HEK293 (cell line): ENCODE measurements around the gene METTL15.

Experiments
- CTCF ChIA-PET: fragments of 350-600 bp; formaldehyde crosslinking; extraction: SDS; loops from one replicate; lab custom pipeline; 2021; ENCODE audit warnings: antibody characterized with exemption; lab: Yijun Ruan, JAX
- POLR2A ChIA-PET: fragments of 300-600 bp; formaldehyde crosslinking; extraction: SDS; loops from one replicate; lab custom pipeline; 2020; ENCODE audit warnings: antibody characterized with exemption, inconsistent platforms; lab: Yijun Ruan, JAX
- H3K27ac ChIP-seq: fragments of 200-500 bp; sonication (Bioruptor generic); 2 replicates; pipeline ENCODE4 v1.5.1; 2014; ENCODE audit warnings: low read depth, low read length, control low read depth, inconsistent platforms; ENCODE audit errors: extremely low read depth
- H3K36me3 ChIP-seq, 2 experiments: fragments of 200-500 bp in 1 of 2; sonication (Bioruptor generic) in 1 of 2; 1 replicate in 1 of 2; 2 replicates in 1 of 2; pipeline ENCODE4 v1.5.1; 2014 to 2017; ENCODE audit warnings: inconsistent platforms in 2 of 2, low read length in 2 of 2; ENCODE audit not compliant: control insufficient read depth in 2 of 2, insufficient read depth in 1 of 2
- H3K4me1 ChIP-seq: fragments of 200-500 bp; sonication (Bioruptor generic); 2 replicates; pipeline ENCODE4 v1.5.1; 2014; ENCODE audit warnings: mild to moderate bottlenecking, low read length, inconsistent platforms; ENCODE audit not compliant: control insufficient read depth, insufficient read depth
- H3K4me3 ChIP-seq: 2 replicates; pipeline ENCODE4 v1.5.1; 2011; ENCODE audit warnings: low read depth, mild to moderate bottlenecking, control low read depth, low read length, moderate library complexity
- H3K9me3 ChIP-seq: fragments of 200-500 bp; sonication (Bioruptor generic); 2 replicates; pipeline ENCODE4 v1.5.1; 2014; ENCODE audit warnings: low read depth, low read length, inconsistent platforms; ENCODE audit not compliant: control insufficient read depth, insufficient read depth
- BCL11A ChIP-seq: fragments of 450-650 bp; formaldehyde crosslinking; IDR thresholded peaks from 2 replicates; pipeline ENCODE4 v1.5.1; 2016; ENCODE audit warnings: low read depth, missing biosample characterization, missing genetic modification characterization
- GLI2 ChIP-seq: fragments of 450-650 bp; formaldehyde crosslinking; IDR thresholded peaks from 2 replicates; pipeline ENCODE4; 2017; ENCODE audit warnings: missing biosample characterization, missing genetic modification characterization, low read depth, borderline replicate concordance
- MYNN ChIP-seq: fragments of 450-650 bp; formaldehyde crosslinking; IDR thresholded peaks from 2 replicates; pipeline ENCODE4 v1.5.1; 2016; ENCODE audit warnings: missing biosample characterization, missing genetic modification characterization, borderline replicate concordance
- YY1 ChIP-seq: fragments of 450-650 bp; formaldehyde crosslinking; IDR thresholded peaks from 2 replicates; pipeline ENCODE4 v1.5.1; 2018; ENCODE audit warnings: missing biosample characterization, missing genetic modification characterization
- ZBTB21 ChIP-seq: fragments of 450-650 bp; formaldehyde crosslinking; IDR thresholded peaks from 2 replicates; pipeline ENCODE4 v1.5.1; 2017; ENCODE audit warnings: missing biosample characterization, missing genetic modification characterization
- ZIC2 ChIP-seq: fragments of 450-650 bp; formaldehyde crosslinking; IDR thresholded peaks from 2 replicates; pipeline ENCODE4 v1.5.1; 2016; ENCODE audit warnings: missing biosample characterization, missing genetic modification characterization
- ZNF140 ChIP-seq: fragments of 450-650 bp; formaldehyde crosslinking; IDR thresholded peaks from 2 replicates; pipeline ENCODE4 v1.5.1; 2016; ENCODE audit warnings: missing biosample characterization, missing genetic modification characterization
- ZNF146 ChIP-seq: fragments of 450-650 bp; formaldehyde crosslinking; IDR thresholded peaks from 2 replicates; pipeline ENCODE4 v1.5.1; 2016; ENCODE audit warnings: missing biosample characterization, missing genetic modification characterization
- ZNF266 ChIP-seq: fragments of 450-650 bp; formaldehyde crosslinking; IDR thresholded peaks from 2 replicates; pipeline ENCODE4 v1.5.1; 2016; ENCODE audit warnings: missing biosample characterization, missing genetic modification characterization, low read depth
- ZNF426 ChIP-seq: fragments of 450-650 bp; formaldehyde crosslinking; IDR thresholded peaks from 2 replicates; pipeline ENCODE4 v1.5.1; 2017; ENCODE audit warnings: missing biosample characterization, missing genetic modification characterization, mild to moderate bottlenecking, inconsistent platforms, moderate library complexity
- ZNF514 ChIP-seq: fragments of 450-650 bp; formaldehyde crosslinking; IDR thresholded peaks from 2 replicates; pipeline ENCODE4 v1.5.1; 2016; ENCODE audit warnings: missing biosample characterization, missing genetic modification characterization
- ZNF558 ChIP-seq: fragments of 450-650 bp; formaldehyde crosslinking; IDR thresholded peaks from 2 replicates; pipeline ENCODE4 v1.5.1; 2016; ENCODE audit warnings: missing biosample characterization, missing genetic modification characterization
- ZNF596 ChIP-seq: fragments of 450-650 bp; IDR thresholded peaks from 2 replicates; pipeline ENCODE4 v1.5.0; 2018; ENCODE audit warnings: missing biosample characterization, mild to moderate bottlenecking, missing genetic modification characterization, moderate library complexity
- ZNF610 ChIP-seq: fragments of 450-650 bp; formaldehyde crosslinking; IDR thresholded peaks from 2 replicates; pipeline ENCODE4 v1.5.1; 2016; ENCODE audit warnings: missing biosample characterization, missing genetic modification characterization, borderline replicate concordance
- ZNF747 ChIP-seq: fragments of 450-650 bp; formaldehyde crosslinking; IDR thresholded peaks from 2 replicates; pipeline ENCODE4 v1.5.1; 2016; ENCODE audit warnings: missing biosample characterization, missing genetic modification characterization
- ZNF76 ChIP-seq: fragments of 450-650 bp; formaldehyde crosslinking; IDR thresholded peaks from 2 replicates; pipeline ENCODE4; 2016; ENCODE audit warnings: low read depth, missing biosample characterization, missing genetic modification characterization, borderline replicate concordance
- ZNF768 ChIP-seq: fragments of 450-650 bp; formaldehyde crosslinking; IDR thresholded peaks from 2 replicates; pipeline ENCODE4 v1.5.1; 2018; ENCODE audit warnings: missing biosample characterization, mild to moderate bottlenecking, missing genetic modification characterization
- ZNF777 ChIP-seq: fragments of 450-650 bp; formaldehyde crosslinking; IDR thresholded peaks from 2 replicates; pipeline ENCODE4 v1.5.1; 2017; ENCODE audit warnings: missing biosample characterization, missing genetic modification characterization, borderline replicate concordance
- ZSCAN16 ChIP-seq: fragments of 450-650 bp; formaldehyde crosslinking; IDR thresholded peaks from 2 replicates; pipeline ENCODE4 v1.5.1; 2016; ENCODE audit warnings: missing biosample characterization, missing genetic modification characterization
- ZSCAN4 ChIP-seq: fragments of 450-650 bp; formaldehyde crosslinking; IDR thresholded peaks from 2 replicates; pipeline ENCODE4 v1.5.1; 2017; ENCODE audit warnings: missing biosample characterization, missing genetic modification characterization
- ZXDB ChIP-seq: fragments of 450-650 bp; formaldehyde crosslinking; IDR thresholded peaks from 2 replicates; pipeline ENCODE4 v1.5.1; 2016; ENCODE audit warnings: missing biosample characterization, missing genetic modification characterization
- TF ChIP-seq, protein P1 (sequence below): fragments of 450-650 bp; formaldehyde crosslinking; IDR thresholded peaks from 2 replicates; pipeline ENCODE4 v1.5.1; 2016; ENCODE audit warnings: missing biosample characterization, missing genetic modification characterization

Gene METTL15

DNA sequence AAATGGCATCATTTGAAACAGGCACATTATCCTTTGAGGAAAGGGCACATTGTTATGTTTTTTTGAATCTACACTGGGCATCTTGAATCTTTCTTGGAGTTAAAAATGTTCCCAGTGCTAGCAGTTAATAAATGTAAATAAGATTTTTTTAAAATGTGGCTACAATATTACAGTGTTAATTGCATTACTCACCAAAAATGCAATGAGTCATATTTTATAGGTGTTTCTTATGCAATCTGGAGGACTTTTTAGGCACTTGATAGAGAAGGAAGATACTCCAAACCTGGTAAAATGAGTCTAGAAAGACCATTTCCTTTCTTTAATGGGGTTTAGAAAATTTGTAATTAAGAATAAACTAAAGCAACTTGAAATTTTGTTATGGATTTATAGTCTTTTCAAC, 238.0 kb downstream of the METTL15 start (continued):
- no peak for TF ChIP-seq ZNF140 (tag by site-specific recombination)
- no peak for TF ChIP-seq ZXDB (tag by site-specific recombination)
- no peak for TF ChIP-seq ZNF146 (tag by site-specific recombination)
- TF ChIP-seq, protein P1, sequence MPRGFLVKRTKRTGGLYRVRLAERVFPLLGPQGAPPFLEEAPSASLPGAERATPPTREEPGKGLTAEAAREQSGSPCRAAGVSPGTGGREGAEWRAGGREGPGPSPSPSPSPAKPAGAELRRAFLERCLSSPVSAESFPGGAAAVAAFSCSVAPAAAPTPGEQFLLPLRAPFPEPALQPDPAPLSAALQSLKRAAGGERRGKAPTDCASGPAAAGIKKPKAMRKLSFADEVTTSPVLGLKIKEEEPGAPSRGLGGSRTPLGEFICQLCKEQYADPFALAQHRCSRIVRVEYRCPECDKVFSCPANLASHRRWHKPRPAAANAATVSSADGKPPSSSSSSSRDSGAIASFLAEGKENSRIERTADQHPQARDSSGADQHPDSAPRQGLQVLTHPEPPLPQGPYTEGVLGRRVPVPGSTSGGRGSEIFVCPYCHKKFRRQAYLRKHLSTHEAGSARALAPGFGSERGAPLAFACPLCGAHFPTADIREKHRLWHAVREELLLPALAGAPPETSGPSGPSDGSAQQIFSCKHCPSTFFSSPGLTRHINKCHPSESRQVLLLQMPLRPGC (tag by site-specific recombination) = no peak
- no peak for TF ChIP-seq ZNF514 (tag by site-specific recombination)
- no peak for TF ChIP-seq ZSCAN4 (tag by site-specific recombination)
- no peak for TF ChIP-seq ZNF426 (tag by site-specific recombination)

DNA sequence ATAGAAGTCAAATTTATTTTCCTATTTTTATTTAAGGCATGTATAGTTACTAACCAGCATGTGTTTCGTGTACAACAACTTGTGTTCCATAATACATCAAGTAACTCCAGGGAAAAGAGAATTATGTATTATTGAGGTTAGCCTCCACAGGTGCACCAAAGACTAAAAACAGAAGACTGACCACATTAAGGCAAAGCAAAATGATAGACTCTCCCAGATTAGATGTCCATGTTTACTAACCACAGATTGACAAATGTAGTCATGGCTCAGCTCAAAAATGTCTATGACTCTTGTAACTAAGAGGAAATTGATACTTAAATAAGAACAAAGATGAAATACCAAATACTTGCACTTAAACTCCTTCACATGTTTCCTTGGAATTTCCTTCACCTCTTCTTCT, 238.5 kb downstream of the METTL15 start:
- Histone ChIP-seq H3K4me3 (no peak overlapping the region), H3K36me3 (no peaks in the 10 kb centered on the region), H3K4me1 (no peaks in the 10 kb centered on the region), H3K27ac (no peak overlapping the region), H3K9me3 (no peaks in the 10 kb centered on the region)
- TF ChIP-seq GLI2 (no peak), ZNF777 (tag by site-specific recombination) (no peak), ZNF747 (tag by site-specific recombination) (no peak), BCL11A (no peak), ZSCAN16 (tag by site-specific recombination) (no peak), ZIC2 (tag by site-specific recombination) (no peak), MYNN (no peak), ZNF610 (tag by site-specific recombination) (no peak)
- ChIA-PET CTCF (interaction anchor here (0.5 kb wide), 1 partner anchor 642 kb away, joined by 3 read pairs; no protein-coding TSS in a partner anchor), POLR2A (no interaction called here)

DNA sequence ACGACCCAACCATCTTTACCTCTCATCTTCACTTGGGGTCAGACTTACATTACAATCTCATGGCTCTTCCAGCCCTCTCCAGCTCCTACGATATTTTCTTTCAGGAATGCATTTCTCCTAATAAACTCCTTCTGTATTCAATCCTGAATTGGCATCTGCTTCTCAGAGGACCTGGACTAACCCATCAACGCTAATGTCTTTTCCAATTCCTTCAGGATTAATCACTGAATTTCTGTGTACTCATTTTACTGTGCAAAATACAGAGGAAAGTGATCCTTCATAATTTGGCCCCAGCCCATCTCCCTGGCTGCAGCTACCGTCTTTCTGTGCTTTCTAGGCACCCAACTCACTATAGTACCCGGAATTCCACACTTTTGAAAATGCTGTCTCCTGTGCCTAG, 239.2 kb downstream of the METTL15 start:
- Histone ChIP-seq H3K4me1 (no peaks in the 10 kb centered on the region), H3K27ac (no peak overlapping the region), H3K9me3 (no peaks in the 10 kb centered on the region), H3K4me3 (no peak overlapping the region), H3K36me3 (no peaks in the 10 kb centered on the region)
- ChIA-PET CTCF (interaction anchor here (0.5 kb wide), 1 partner anchor 642 kb away, joined by 3 read pairs; no protein-coding TSS in a partner anchor), POLR2A (no interaction called here)
- TF ChIP-seq ZNF558 (tag by site-specific recombination) = no peak
- no peak for TF ChIP-seq ZNF596 (tag by site-specific recombination)
- TF ChIP-seq ZNF76 (tag by site-specific recombination) = no peak
- TF ChIP-seq YY1 (tag by site-specific recombination) = no peak
- TF ChIP-seq ZNF266 (tag by site-specific recombination) = no peak
- TF ChIP-seq ZBTB21 (tag by site-specific recombination) = no peak
- TF ChIP-seq ZNF768 (tag by site-specific recombination) = no peak
